Umbilical cord (tissue), 2 donors: Measurements from ENCODE around the gene APC. TPM values are rescaled to one million over a fixed set of nuclear protein-coding genes. Genes with fewer than 3 reads are reported as not detected.
A peak's percentile ranks its signal among the peaks of the same experiment; 100 is the strongest.

Experiments used
- DNase-seq: peaks from one replicate; pipeline ENCODE4 v3.0.0-alpha.2; 2015; ENCODE audit warnings: low spot score
- total RNA-seq: library from RNA; depleted of rRNA; stranded (reverse); fragments of >200 nt; gene quantifications from one replicate; pipeline ENCODE4 v1.2.3, GENCODE V29; 2014; ENCODE audit warnings: low replicate concordance; ENCODE audit not compliant: insufficient read depth

Gene APC
- total RNA-seq, 1 donor from 2014 or later: 41.9 TPM

- DNase-seq: peak; percentile 77
Measured at GRCh38 chr5:112784726-112785125, 47.0 kb downstream of the APC start.

- no peak for DNase-seq
Measured at GRCh38 chr5:112787261-112787660, 49.6 kb downstream of the APC start.

GRCh38 chr5:112787896-112788295 is 50.2 kb downstream of the APC start:
- DNase-seq: peak; percentile 7

- DNase-seq: peak; percentile 5
Measured at GRCh38 chr5:112793201-112793600, 55.5 kb downstream of the APC start.

GRCh38 chr5:112794410-112794809 is 56.7 kb downstream of the APC start:
- DNase-seq: no peak

GRCh38 chr5:112795342-112795741 is 57.7 kb downstream of the APC start:
- DNase-seq: no peak

- no peak for DNase-seq
Measured at GRCh38 chr5:112795944-112796678, 58.4 kb downstream of the APC start.

GRCh38 chr5:112799661-112800060 is 62.0 kb downstream of the APC start:
- no peak for DNase-seq

GRCh38 chr5:112800891-112801290 is 63.2 kb downstream of the APC start:
- no peak for DNase-seq

- no peak for DNase-seq
Measured at GRCh38 chr5:112811023-112811422, 73.3 kb downstream of the APC start.

GRCh38 chr5:112812549-112812948 is 74.9 kb downstream of the APC start:
- no peak for DNase-seq

GRCh38 chr5:112820246-112820645 is 82.6 kb downstream of the APC start:
- DNase-seq: no peak

- DNase-seq: no peak
Measured at GRCh38 chr5:112822456-112822855, 84.8 kb downstream of the APC start.

GRCh38 chr5:112823181-112823580 is 85.5 kb downstream of the APC start:
- no peak for DNase-seq

GRCh38 chr5:112823656-112824055 is 86.0 kb downstream of the APC start:
- DNase-seq: peak; percentile 14

GRCh38 chr5:112824197-112824596 is 86.5 kb downstream of the APC start:
- DNase-seq: no peak

- no peak for DNase-seq
Measured at GRCh38 chr5:112830378-112830777, 92.7 kb downstream of the APC start.

- DNase-seq: no peak
Measured at GRCh38 chr5:112833971-112834370, 96.3 kb downstream of the APC start.

GRCh38 chr5:112844489-112844888 is 106.8 kb downstream of the APC start:
- no peak for DNase-seq

GRCh38 chr5:112846556-112846955 is 108.9 kb downstream of the APC start:
- DNase-seq: no peak

- no peak for DNase-seq
Measured at GRCh38 chr5:112847306-112847705, 109.6 kb downstream of the APC start.

GRCh38 chr5:112848116-112848811 is 110.6 kb downstream of the APC start:
- DNase-seq: peak; percentile 74

GRCh38 chr5:112849912-112850311 is 112.2 kb downstream of the APC start:
- no peak for DNase-seq
